ENCODE data around the gene TSTD1.

- TF ChIP-seq CTCF (IDR thresholded peaks at IDR 0.05 in 2 of 3, conservative IDR thresholded peaks at IDR 0.05 in 1 of 3; ENCODE audit: control insufficient read depth in 2 of 3, extremely low read depth in 1 of 3, insufficient read depth in 1 of 3, low read depth in 3 of 3, low read length in 3 of 3) (no peak), TAF1 (IDR thresholded peaks at IDR 0.05; ENCODE audit: borderline replicate concordance, low read depth, low read length) (no peak), ATF7 (IDR thresholded peaks at IDR 0.05; ENCODE audit: low read depth) (no peak)
Measured at GRCh38 chr1:161054805-161055204, 16.0 kb upstream of the TSTD1 start.
